Hematopoietic multipotent progenitor cell (in vitro differentiated cells): ENCODE data around the gene BCL7B. TPM values are rescaled to one million over a fixed set of nuclear protein-coding genes. Genes with fewer than 3 reads are reported as not detected.
"Not testable (repeated sequence)": the region's sequence is repeated elsewhere in the genome, so short reads cannot be mapped to it uniquely, and the experiment has no call there.

Source experiments
- DNase-seq, 3 donors: peaks; one replicate each; pipeline ENCODE4 v3.0.0-alpha.2; 2011 to 2015; ENCODE audit warnings: low read depth in 2 of 3, low spot score in 2 of 3
- small RNA-seq: library from RNA; depleted of rRNA; stranded (forward); fragments of <200 nt; gene quantifications from one replicate; pipeline ENCODE3, GENCODE V24; 2012
- total RNA-seq: library from RNA; depleted of rRNA; stranded (reverse); fragments of >200 nt; gene quantifications from one replicate; pipeline ENCODE4 v1.2.3, GENCODE V29; 2012

BCL7B gene
- total RNA-seq, 1 donor: 16.4 TPM

DNA sequence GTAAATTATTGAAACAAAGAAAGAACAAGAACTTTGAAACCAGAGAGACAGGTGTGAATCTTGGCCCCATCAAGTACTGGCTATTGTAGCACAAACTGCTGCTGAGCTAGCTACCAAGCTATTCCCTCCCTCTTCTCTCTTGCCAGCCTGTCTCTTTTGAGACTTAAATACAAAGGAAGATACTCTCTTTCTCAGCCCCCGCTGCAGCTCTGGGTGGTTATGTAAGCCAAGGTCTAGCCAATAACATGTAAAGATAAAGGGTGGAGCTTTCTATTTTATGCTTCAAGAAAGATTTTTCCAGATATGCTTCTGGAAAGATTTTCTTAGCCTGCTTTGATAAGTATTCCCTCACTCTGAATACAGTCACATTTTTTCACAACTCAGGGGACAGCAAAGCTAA is 52.6 kb downstream of the BCL7B start:
- no peak for DNase-seq

DNA sequence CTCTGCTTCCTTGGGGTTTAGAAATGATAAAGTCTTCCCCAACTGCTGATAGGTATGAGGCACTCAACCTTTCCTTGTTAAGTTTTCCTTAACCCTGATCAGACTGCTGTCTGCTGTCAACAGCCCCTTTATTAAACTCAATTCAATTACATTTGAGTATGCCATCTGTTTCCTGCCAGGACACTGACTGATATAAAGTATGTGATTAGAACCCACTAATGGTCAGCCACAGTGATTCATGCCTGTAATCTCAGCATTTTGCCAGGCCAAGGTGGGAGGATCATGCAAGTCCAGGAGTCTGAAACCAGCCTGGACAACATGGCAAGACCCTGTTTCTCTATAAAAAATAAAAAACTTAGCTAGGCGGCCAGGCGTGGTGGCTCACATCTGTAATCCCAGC is 53.5 kb downstream of the BCL7B start:
- DNase-seq: no peak

DNA sequence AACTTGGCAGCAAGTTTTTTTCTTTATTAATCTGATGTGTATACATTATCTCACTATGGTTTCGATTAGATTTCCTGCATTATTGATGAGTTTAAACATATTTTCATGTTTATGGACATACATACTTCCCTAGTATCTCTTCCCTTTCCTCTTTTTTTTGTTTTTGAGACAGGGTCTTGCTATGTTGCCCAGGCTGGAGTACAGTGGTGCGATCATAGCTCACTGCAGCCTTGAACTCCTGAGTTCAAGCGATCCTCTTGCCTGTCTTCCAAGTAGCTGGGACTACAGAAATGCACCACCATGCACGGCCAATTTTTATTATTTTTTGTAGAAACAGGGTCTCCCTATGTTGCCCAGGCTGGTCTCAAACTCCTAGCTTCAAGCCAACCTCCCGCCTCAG is 54.3 kb downstream of the BCL7B start:
- no peak for DNase-seq

DNA sequence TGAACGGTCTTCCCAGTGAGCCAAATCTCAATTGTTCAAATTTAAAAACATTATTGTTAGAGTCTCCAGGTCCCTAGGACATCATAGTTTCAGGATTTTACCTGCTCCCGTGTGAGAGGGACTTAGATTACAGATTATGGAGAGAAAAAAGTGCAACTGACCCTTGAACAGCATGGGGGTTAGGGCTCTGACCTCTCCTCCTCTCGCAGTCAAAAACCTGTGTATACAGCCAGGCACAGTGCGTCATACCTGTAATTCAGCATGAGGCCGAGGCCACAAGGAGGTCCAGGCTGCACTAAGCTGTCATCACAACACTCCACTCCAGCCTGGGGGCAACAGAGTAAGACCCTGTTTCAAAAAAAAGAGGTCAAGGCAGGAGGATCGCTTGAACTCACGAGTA is 60.9 kb downstream of the BCL7B start:
- no peak for DNase-seq

GRCh38 chr7:73495507-73495906 is 62.0 kb downstream of the BCL7B start:
- not testable (repeated sequence) for DNase-seq

- no peak for DNase-seq
These were observed 67.5 kb downstream of the BCL7B start for GRCh38 chr7:73489976-73490375.

DNA sequence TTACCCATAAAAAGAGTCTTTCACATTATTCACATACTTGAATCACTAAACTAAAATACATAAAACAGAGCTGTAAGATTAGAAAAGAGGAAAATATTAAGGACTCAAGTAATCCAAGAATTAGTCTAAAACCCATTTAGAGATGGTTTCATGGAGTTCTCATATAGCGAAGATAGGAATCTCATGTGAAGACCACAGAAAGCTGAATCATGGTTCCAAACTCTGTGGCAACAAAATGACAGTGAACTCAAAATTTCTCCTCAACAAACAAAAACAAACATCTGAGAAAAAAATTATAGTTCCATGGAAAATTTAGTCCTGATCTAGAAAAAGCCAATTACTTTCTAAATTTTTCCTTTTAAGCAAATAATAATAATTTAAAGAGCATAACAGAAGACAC is 70.0 kb downstream of the BCL7B start:
- DNase-seq: no peak

Small RNAs within 50 kb of the gene (small RNA-seq; reads per million reads assigned to genes)
- gene RNU6-1198P: not detected

Other genes with a start within 250 kb of the BCL7B start
- 44.2 TPM for gene NSUN5, start 248.9 kb downstream of the BCL7B start, total RNA-seq
- not detected for gene TRIM50, start 229.6 kb downstream of the BCL7B start, total RNA-seq
- gene FKBP6, start 229.5 kb downstream of the BCL7B start, total RNA-seq: not detected
- 0.54 TPM for gene FZD9, start 123.9 kb downstream of the BCL7B start, total RNA-seq
- 22.9 TPM for gene BAZ1B, start 35.4 kb downstream of the BCL7B start, total RNA-seq
- gene TBL2, start 20.9 kb upstream of the BCL7B start, total RNA-seq: 51.2 TPM
- not detected for gene MLXIPL, start 66.8 kb upstream of the BCL7B start, total RNA-seq
- not detected for gene VPS37D, start 110.1 kb upstream of the BCL7B start, total RNA-seq
- 4.8 TPM for gene DNAJC30, start 125.8 kb upstream of the BCL7B start, total RNA-seq
- 20.2 TPM for gene BUD23, start 125.9 kb upstream of the BCL7B start, total RNA-seq
- gene STX1A, start 162.0 kb upstream of the BCL7B start, total RNA-seq: 0.27 TPM
- 11.3 TPM for gene ABHD11, start 181.1 kb upstream of the BCL7B start, total RNA-seq
- not detected for gene CLDN3, start 212.6 kb upstream of the BCL7B start, total RNA-seq